Measurements from ENCODE around the gene PRDX4.

- TF ChIP-seq CTCF (IDR thresholded peaks at IDR 0.05) (no peak), POLR2AphosphoS5 (IDR thresholded peaks at IDR 0.05) (no peak)
Observed at GRCh38 chrX:23643020-23643419, 24.3 kb upstream of the PRDX4 start.
